Upper lobe of left lung (tissue), 6 donors: ENCODE results near the gene MYPN. TPM values are rescaled to one million over a fixed set of nuclear protein-coding genes. Genes with fewer than 3 reads are reported as not detected.

ENCODE experiments used
- ATAC-seq, 2 donors: fragments of 200-7000 bp; cut with Tn5 transposase; one replicate each; pipeline ENCODE4 v1.9.1; 2022; ENCODE audit warnings: mild to moderate bottlenecking in 2 of 2, moderate library complexity in 2 of 2; ENCODE audit not compliant: low FRiP score in 2 of 2
- DNase-seq, 2 donors: peaks; one replicate each; pipeline ENCODE4 v3.0.0-alpha.2; 2019 to 2020
- H3K27ac ChIP-seq, 4 donors: fragments of 200-600 bp; sonication (generic); one replicate each; pipeline ENCODE4 v1.5.1; 2016 to 2019
- H3K27me3 ChIP-seq, 4 donors: fragments of 200-600 bp; sonication (generic); one replicate each; pipeline ENCODE4 v1.5.1; 2017 to 2019
- H3K36me3 ChIP-seq, 4 donors: fragments of 200-600 bp; sonication (generic); one replicate each; pipeline ENCODE4 v1.5.1; 2016 to 2019
- H3K4me1 ChIP-seq, 4 donors: fragments of 200-600 bp; sonication (generic); one replicate each; pipeline ENCODE4 v1.5.1; 2018 to 2019
- H3K4me3 ChIP-seq, 4 donors: fragments of 200-600 bp; sonication (generic); one replicate each; pipeline ENCODE4 v1.5.1; 2017 to 2019; ENCODE audit warnings: mild to moderate bottlenecking in 2 of 4, moderate library complexity in 1 of 4
- H3K9me3 ChIP-seq, 4 donors: fragments of 200-600 bp; sonication (generic); one replicate each; pipeline ENCODE4 v1.5.1; 2018 to 2019
- EP300 ChIP-seq, 4 donors: sonication (generic); formaldehyde crosslinking; IDR thresholded peaks; one replicate each; pipeline ENCODE4 v1.5.1; 2017; ENCODE audit warnings: antibody characterized with exemption in 4 of 4, control low read depth in 2 of 4
- POLR2A ChIP-seq, 4 donors: fragments of 450-650 bp; IDR thresholded peaks; one replicate each; pipeline ENCODE4 v1.5.1; 2016 to 2017; ENCODE audit warnings: antibody characterized with exemption in 4 of 4, mild to moderate bottlenecking in 2 of 4
- POLR2AphosphoS5 ChIP-seq, 2 donors: sonication (generic); formaldehyde crosslinking; IDR thresholded peaks; one replicate each; pipeline ENCODE4 v1.5.1; 2017; ENCODE audit warnings: antibody characterized with exemption in 2 of 2
- WGBS, 2 donors: methylation state at CpG; one replicate each; pipeline ENCODE4 v1.1.5; 2017 to 2018; 5-methylcytosine and 5-hydroxymethylcytosine counted together
- total RNA-seq, 6 donors: library from RNA; depleted of rRNA in 4 of 6; stranded (reverse); fragments of >200 nt in 4 of 6; gene quantifications; one replicate each; pipeline versions ENCODE4 v1.1.0 to v1.2.1, GENCODE V29; 2016 to 2021
- TF ChIP-seq, protein P1 (sequence below), 6 experiments: fragments of 450-650 bp in 4 of 6; fragments of 200-600 bp in 2 of 6; sonication (generic) in 2 of 6; IDR thresholded peaks; one replicate each; pipeline ENCODE4 v1.5.1; 2016 to 2019; ENCODE audit warnings: antibody characterized with exemption in 6 of 6
- donor health status: DM: no; HTN: no; CAD: no; lungs with moderate emphysema.
- donor health status: DM: no; HTN: yes; CAD: no; lungs with severe emphysema.

Gene MYPN
- total RNA-seq, 6 donors from 2014 or later: not detected

DNA sequence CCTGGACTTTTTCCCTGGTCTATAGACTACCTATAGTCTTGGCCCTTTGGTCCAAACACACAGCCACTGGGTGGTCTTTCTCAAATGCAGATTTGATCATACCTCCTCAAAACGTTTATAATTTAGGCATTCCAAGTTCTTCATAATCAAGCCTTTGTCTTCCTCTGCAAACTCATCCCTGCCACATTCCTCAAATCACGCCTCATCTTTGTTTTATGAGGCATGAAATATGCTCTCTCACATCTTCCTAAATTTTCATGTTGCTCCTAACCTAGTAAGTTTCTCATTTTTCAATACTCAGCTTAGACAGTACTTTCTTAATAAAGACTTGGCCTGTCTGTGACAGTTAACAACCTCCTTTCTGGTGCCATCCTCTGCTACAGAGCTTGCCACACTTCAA lies 23.3 kb upstream of the MYPN start:
- 67 to 77% methylated on average over 2 of the region's 2 CpGs for WGBS, 2 donors
- no peaks in the 10 kb centered on the region for H3K9me3 ChIP-seq
- H3K36me3 ChIP-seq: no peaks in the 10 kb centered on the region
- ATAC-seq (no peak), DNase-seq (no peak)
- no peak for TF ChIP-seq EP300 (IDR thresholded peaks at IDR 0.05)
- no peak for TF ChIP-seq POLR2A (IDR thresholded peaks at IDR 0.05)
- TF ChIP-seq POLR2AphosphoS5 (IDR thresholded peaks at IDR 0.05): no peak
- TF ChIP-seq, protein P1, sequence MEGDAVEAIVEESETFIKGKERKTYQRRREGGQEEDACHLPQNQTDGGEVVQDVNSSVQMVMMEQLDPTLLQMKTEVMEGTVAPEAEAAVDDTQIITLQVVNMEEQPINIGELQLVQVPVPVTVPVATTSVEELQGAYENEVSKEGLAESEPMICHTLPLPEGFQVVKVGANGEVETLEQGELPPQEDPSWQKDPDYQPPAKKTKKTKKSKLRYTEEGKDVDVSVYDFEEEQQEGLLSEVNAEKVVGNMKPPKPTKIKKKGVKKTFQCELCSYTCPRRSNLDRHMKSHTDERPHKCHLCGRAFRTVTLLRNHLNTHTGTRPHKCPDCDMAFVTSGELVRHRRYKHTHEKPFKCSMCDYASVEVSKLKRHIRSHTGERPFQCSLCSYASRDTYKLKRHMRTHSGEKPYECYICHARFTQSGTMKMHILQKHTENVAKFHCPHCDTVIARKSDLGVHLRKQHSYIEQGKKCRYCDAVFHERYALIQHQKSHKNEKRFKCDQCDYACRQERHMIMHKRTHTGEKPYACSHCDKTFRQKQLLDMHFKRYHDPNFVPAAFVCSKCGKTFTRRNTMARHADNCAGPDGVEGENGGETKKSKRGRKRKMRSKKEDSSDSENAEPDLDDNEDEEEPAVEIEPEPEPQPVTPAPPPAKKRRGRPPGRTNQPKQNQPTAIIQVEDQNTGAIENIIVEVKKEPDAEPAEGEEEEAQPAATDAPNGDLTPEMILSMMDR (IDR thresholded peaks at IDR 0.05): no peak
- no peak overlapping the region for H3K27ac ChIP-seq
- no peaks in the 10 kb centered on the region for H3K27me3 ChIP-seq
- H3K4me1 ChIP-seq: no peaks in the 10 kb centered on the region
- no peak overlapping the region for H3K4me3 ChIP-seq

DNA sequence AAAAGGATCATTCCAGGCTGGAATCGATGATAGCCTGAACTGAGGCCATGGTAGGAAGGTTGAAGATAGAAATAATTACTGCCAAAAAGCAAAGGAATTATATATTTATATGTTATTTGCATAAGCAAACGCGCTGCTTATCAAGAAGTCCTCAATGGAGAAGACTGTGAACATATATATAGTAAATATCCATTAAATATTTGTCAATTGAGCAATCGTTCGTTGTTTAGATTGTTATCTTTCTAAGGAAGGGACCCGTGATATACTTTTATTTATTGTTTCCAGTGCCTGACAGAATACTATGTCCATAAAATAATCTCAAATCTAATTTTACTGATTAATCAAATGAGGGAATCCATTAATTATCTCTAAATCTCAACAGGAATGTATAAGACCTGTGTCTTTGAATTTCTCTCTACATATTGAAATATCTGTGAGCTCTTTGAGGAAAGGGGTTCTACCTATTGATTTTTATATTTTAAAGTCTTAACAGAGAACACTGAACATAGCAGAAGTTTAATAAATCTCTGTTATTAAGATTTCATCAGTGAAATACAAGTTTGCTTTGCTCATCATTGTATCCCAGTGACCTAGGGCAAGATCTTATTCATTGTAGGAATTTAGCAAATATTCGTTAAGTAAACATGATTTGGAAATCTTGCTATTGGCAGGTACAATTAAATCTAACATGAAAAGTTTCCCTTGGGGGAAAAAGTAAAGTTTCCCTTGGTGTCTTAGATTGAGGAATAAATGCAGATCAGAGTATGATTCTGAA lies 22.2 kb upstream of the MYPN start:
- Histone ChIP-seq H3K4me1 (no peaks in the 10 kb centered on the region), H3K9me3 (no peaks in the 10 kb centered on the region), H3K36me3 (no peaks in the 10 kb centered on the region), H3K4me3 (no peak overlapping the region), H3K27me3 (no peaks in the 10 kb centered on the region), H3K27ac (no peak overlapping the region)
- no peak for DNase-seq
- TF ChIP-seq, protein P1 (IDR thresholded peaks at IDR 0.05): no peak
- no peak for TF ChIP-seq EP300 (IDR thresholded peaks at IDR 0.05)
- TF ChIP-seq POLR2AphosphoS5 (IDR thresholded peaks at IDR 0.05): no peak
- TF ChIP-seq POLR2A (IDR thresholded peaks at IDR 0.05): no peak
- WGBS, 2 donors: 72 to 74% methylated on average over 7 of the region's 7 CpGs
- no peak for ATAC-seq

DNA sequence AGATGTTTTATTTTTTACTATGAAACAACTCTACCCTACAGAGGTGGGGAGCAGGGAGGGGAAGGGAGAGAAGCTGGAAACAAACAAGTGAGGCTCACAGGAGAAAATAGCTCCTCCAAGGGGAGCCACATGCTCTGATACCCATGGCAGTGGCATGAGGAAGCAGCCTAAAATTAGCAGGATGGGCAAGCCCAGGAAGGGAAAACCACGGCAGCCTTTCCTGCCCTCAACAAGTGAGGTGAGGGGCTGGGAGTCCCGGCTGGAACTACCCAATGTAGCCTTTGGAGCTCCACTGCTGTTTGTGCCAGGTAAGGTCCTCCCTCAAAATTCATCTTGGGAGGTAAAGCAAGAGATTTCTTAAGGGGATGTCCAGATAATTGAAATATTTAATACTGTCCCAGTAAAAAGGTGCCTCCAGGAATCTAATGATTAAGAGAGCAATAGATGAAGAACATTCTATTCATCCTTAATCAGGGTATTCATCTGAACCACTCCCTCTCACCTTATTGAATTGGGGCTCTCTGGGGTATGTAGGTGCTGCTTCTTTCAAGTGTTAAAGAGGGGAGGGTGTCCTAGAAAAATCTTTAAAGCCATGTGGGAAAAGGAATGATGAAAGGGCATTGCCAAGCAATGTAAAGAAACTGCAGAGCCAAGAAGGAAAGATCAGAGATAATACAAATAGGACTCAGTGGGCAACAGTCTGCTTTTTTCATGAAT lies 21.4 kb upstream of the MYPN start:
- Histone ChIP-seq H3K4me3 (no peak overlapping the region), H3K9me3 (no peaks in the 10 kb centered on the region), H3K27ac (no peak overlapping the region), H3K27me3 (no peaks in the 10 kb centered on the region), H3K4me1 (no peaks in the 10 kb centered on the region), H3K36me3 (no peaks in the 10 kb centered on the region)
- 11 to 28% methylated on average over 2 of the region's 2 CpGs for WGBS, 2 donors
- ATAC-seq (no peak), DNase-seq (no peak)
- TF ChIP-seq POLR2AphosphoS5 (IDR thresholded peaks at IDR 0.05) (no peak), EP300 (IDR thresholded peaks at IDR 0.05) (no peak), POLR2A (IDR thresholded peaks at IDR 0.05) (no peak)
- TF ChIP-seq, protein P1 (IDR thresholded peaks at IDR 0.05): no peak

DNA sequence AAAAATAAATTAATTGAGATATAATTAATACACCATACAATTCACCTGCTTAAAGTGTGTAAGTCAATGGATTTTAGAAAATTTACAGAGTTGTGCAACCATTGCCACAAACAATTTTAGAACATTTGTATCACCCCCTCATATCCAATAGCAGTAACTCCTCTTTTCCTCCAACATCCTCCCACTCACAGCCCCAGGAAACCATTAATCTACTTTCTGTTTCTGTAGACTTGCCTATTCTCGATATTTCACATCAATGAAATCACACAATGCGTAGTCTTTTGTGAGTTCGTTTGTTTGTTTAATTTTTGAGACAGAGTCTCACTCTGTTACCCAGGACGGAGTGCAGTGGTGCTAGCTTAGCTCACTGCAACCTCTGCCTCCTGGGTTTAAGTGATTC lies 20.5 kb upstream of the MYPN start:
- Histone ChIP-seq H3K4me1 (no peaks in the 10 kb centered on the region), H3K9me3 (no peaks in the 10 kb centered on the region), H3K36me3 (no peaks in the 10 kb centered on the region), H3K27me3 (no peaks in the 10 kb centered on the region), H3K27ac (no peak overlapping the region), H3K4me3 (no peak overlapping the region)
- TF ChIP-seq, protein P1 (IDR thresholded peaks at IDR 0.05): no peak
- TF ChIP-seq EP300 (IDR thresholded peaks at IDR 0.05) (no peak), POLR2AphosphoS5 (IDR thresholded peaks at IDR 0.05) (no peak), POLR2A (IDR thresholded peaks at IDR 0.05) (no peak)
- 51 to 56% methylated on average over 4 of the region's 4 CpGs for WGBS, 2 donors
- ATAC-seq: no peak
- no peak for DNase-seq
